GM12878 (cell line): ENCODE measurements around the gene ABCG1. TPM values are rescaled to one million over a fixed set of nuclear protein-coding genes. Genes with fewer than 3 reads are reported as not detected.

ENCODE experiments used
- ATAC-seq: fragments of 200-7000 bp; cut with Tn5 transposase; 3 replicates; pipeline ENCODE4 v1.9.1; 2020; ENCODE audit warnings: mild to moderate bottlenecking, moderate library complexity
- BruUV-seq: library from RNA; stranded (reverse); fragments of 400-500 nt; replicated peaks from 2 replicates; lab custom pipeline; 2021; lab: Mats Ljungman, UMichigan
- CTCF ChIA-PET: fragments of 300-600 bp; sonication (Branson Sonifier 250); formaldehyde crosslinking; extraction: SDS; loops from one replicate; lab custom pipeline; 2021; ENCODE audit warnings: inconsistent platforms; lab: Yijun Ruan, JAX
- POLR2A ChIA-PET: fragments of 350-600 bp; formaldehyde crosslinking; extraction: SDS; loops from one replicate; lab custom pipeline; 2021; ENCODE audit warnings: inconsistent platforms; lab: Charles Lee
- RAD21 ChIA-PET: fragments of 300-600 bp; sonication (Branson Sonifier 250); formaldehyde crosslinking; loops from one replicate; lab custom pipeline; 2023; ENCODE audit warnings: antibody characterized with exemption; ENCODE audit not compliant: unreplicated experiment; lab: Charles Lee
- SMC1A ChIA-PET: fragments of 300-600 bp; sonication (Branson Sonifier 250); formaldehyde crosslinking; loops from one replicate; lab custom pipeline; 2023; ENCODE audit not compliant: unreplicated experiment, uncharacterized antibody; lab: Charles Lee
- DNase-seq: peaks from one replicate; pipeline ENCODE4 v3.0.0-alpha.2; 2011; ENCODE audit warnings: low read depth, low spot score
- FAIRE-seq: peaks from 3 replicates; lab custom pipeline; 2011; peaks lifted over from hg19 to GRCh38; lab: Jason Lieb, UNC
- H2AFZ ChIP-seq: 2 replicates; pipeline ENCODE4 v1.6.0; 2011; ENCODE audit warnings: low read depth, low read length, control low read depth; ENCODE audit not compliant: control insufficient read depth
- H3K27ac ChIP-seq: 2 replicates; pipeline ENCODE4 v1.5.1; 2011; ENCODE audit warnings: control low read depth; ENCODE audit not compliant: control insufficient read depth, insufficient read depth
- H3K27me3 ChIP-seq, 2 experiments: replicated peaks in 1 of 2; 2 replicates each; pipeline versions ENCODE4 v1.6.0 to v1.6.1; 2011; ENCODE audit warnings: low read length in 1 of 2; ENCODE audit not compliant: control insufficient read depth in 2 of 2, insufficient read depth in 2 of 2
- H3K36me3 ChIP-seq, 2 experiments: 2 replicates each; pipeline ENCODE4 v1.5.1; 2011; ENCODE audit warnings: low read length in 1 of 2; ENCODE audit not compliant: control insufficient read depth in 2 of 2, insufficient read depth in 2 of 2
- H3K4me1 ChIP-seq: 2 replicates; pipeline ENCODE4 v1.6.1; 2011; ENCODE audit warnings: mild to moderate bottlenecking, low read length, moderate library complexity, mixed read lengths; ENCODE audit not compliant: control insufficient read depth, insufficient read depth
- H3K4me2 ChIP-seq: 2 replicates; pipeline ENCODE4 v1.6.0; 2011; ENCODE audit warnings: control low read depth; ENCODE audit not compliant: control insufficient read depth, insufficient read depth
- H3K4me3 ChIP-seq: fragments of 200-600 bp; sonication (generic); 2 replicates; pipeline ENCODE4 v1.5.1; 2016
- H3K79me2 ChIP-seq: 2 replicates; pipeline ENCODE4 v1.6.0; 2011; ENCODE audit warnings: low read length; ENCODE audit not compliant: control insufficient read depth, insufficient read depth
- H3K9ac ChIP-seq: 2 replicates; pipeline ENCODE4 v1.8.0; 2011; ENCODE audit warnings: low read length, control low read depth, mixed read lengths; ENCODE audit not compliant: control insufficient read depth, insufficient read depth
- H3K9me3 ChIP-seq: replicated peaks from 3 replicates; pipeline ENCODE4 v1.5.1; 2011; ENCODE audit warnings: mild to moderate bottlenecking, low read length; ENCODE audit not compliant: control insufficient read depth, insufficient read depth
- H4K20me1 ChIP-seq: 2 replicates; pipeline ENCODE4 v1.6.0; 2011; ENCODE audit not compliant: control insufficient read depth, insufficient read depth
- BHLHE40 ChIP-seq, 2 experiments: fragments of 450-650 bp in 1 of 2; IDR thresholded peaks; 2 replicates each; pipeline ENCODE4 v1.6.1; 2011 to 2017; ENCODE audit warnings: low read depth in 2 of 2, borderline replicate concordance in 1 of 2, improper control_type of control experiment in 1 of 2, low read length in 1 of 2, mild to moderate bottlenecking in 1 of 2
- NR2C2 ChIP-seq: IDR thresholded peaks from 2 replicates; pipeline ENCODE4 v1.6.1; 2011; ENCODE audit warnings: borderline replicate concordance, low read depth; ENCODE audit not compliant: control insufficient read depth, insufficient read length
- NR2F1 ChIP-seq: fragments of 450-650 bp; conservative IDR thresholded peaks from 2 replicates; pipeline ENCODE4 v1.6.1; 2017; ENCODE audit warnings: mild to moderate bottlenecking
- POLR2AphosphoS2 ChIP-seq: IDR thresholded peaks from 2 replicates; pipeline ENCODE4 v1.6.1; 2011; ENCODE audit warnings: low read depth, mild to moderate bottlenecking, low read length, improper control_type of control experiment, moderate library complexity
- SRF ChIP-seq, 2 experiments: IDR thresholded peaks; 2 replicates each; pipeline ENCODE4 v1.6.1; 2011; ENCODE audit warnings: low read depth in 2 of 2, low read length in 2 of 2, mild to moderate bottlenecking in 1 of 2, moderate library complexity in 1 of 2
- ZNF24 ChIP-seq: fragments of 450-650 bp; IDR thresholded peaks from 2 replicates; pipeline ENCODE4 v1.6.1; 2017; ENCODE audit warnings: antibody characterized with exemption, mild to moderate bottlenecking
- WGBS: methylation state at CpG from one replicate; pipeline ENCODE4 v1.1.6; 2016; ENCODE audit warnings: low lambda C conversion rate; ENCODE audit not compliant: insufficient replicate concordance, insufficient coverage; ENCODE audit errors: missing lambda C conversion rate; 5-methylcytosine and 5-hydroxymethylcytosine counted together
- in situ Hi-C: fragments of 300-500 bp; cut with MboI; formaldehyde crosslinking; loops from 9 replicates; pipeline ENCODE4 v1.14.3; 2018; ENCODE audit warnings: mixed read lengths
- intact Hi-C: fragments of 100-400 bp; cut with micrococcal nuclease; formaldehyde crosslinking; loops from one replicate; pipeline ENCODE4 v1.14.2; 2022; ENCODE audit not compliant: unreplicated experiment
- polyA plus RNA-seq, 11 experiments: library from polyadenylated mRNA; depleted of rRNA in 4 of 11; unstranded in 6 of 11; stranded (reverse) in 5 of 11; fragments of >200 nt; fragmentation: Nextera tagmentation in 4 of 11; fragmentation: Illumina TruSeq in 1 of 11; extraction: Ambion mirVana in 4 of 11; extraction: Trizol in 1 of 11; gene quantifications; 1 replicate in 1 of 11; 2 replicates in 10 of 11; pipeline versions ENCODE4 v1.2.1 to v1.2.3, GENCODE V29; 2011 to 2016; ENCODE audit warnings: inconsistent platforms in 2 of 11, missing spikeins in 2 of 11, low read depth in 1 of 11
- total RNA-seq, 4 experiments: library from RNA; depleted of rRNA in 3 of 4; stranded (reverse); fragments of >200 nt in 3 of 4; fragmentation: Illumina TruSeq in 1 of 4; extraction: Trizol in 1 of 4; gene quantifications; 2 replicates each; pipeline versions ENCODE4 v1.2.1 to v1.2.3, GENCODE V29; 2013 to 2021
- TF ChIP-seq, protein P1 (sequence below): fragments of 450-650 bp; IDR thresholded peaks from 2 replicates; pipeline ENCODE4 v1.6.1; 2017; ENCODE audit warnings: low read depth, mild to moderate bottlenecking, moderate library complexity
- TF ChIP-seq, protein P2 (sequence below): fragments of 450-650 bp; IDR thresholded peaks from 2 replicates; pipeline ENCODE4 v1.6.1; 2017; ENCODE audit warnings: mild to moderate bottlenecking, moderate library complexity
- TF ChIP-seq, protein P3 (sequence below): fragments of 450-650 bp; formaldehyde crosslinking; IDR thresholded peaks from 2 replicates; pipeline ENCODE4 v1.5.0; 2022; ENCODE audit warnings: mild to moderate bottlenecking, missing genetic modification characterization

The ABCG1 gene
- total and polyA plus RNA-seq, 10 of the 15 experiments (the other 5 are each of a cell fraction or from before 2014, with no cell fraction given) = 0.59 to 19.3 (median 5.7) TPM

DNA sequence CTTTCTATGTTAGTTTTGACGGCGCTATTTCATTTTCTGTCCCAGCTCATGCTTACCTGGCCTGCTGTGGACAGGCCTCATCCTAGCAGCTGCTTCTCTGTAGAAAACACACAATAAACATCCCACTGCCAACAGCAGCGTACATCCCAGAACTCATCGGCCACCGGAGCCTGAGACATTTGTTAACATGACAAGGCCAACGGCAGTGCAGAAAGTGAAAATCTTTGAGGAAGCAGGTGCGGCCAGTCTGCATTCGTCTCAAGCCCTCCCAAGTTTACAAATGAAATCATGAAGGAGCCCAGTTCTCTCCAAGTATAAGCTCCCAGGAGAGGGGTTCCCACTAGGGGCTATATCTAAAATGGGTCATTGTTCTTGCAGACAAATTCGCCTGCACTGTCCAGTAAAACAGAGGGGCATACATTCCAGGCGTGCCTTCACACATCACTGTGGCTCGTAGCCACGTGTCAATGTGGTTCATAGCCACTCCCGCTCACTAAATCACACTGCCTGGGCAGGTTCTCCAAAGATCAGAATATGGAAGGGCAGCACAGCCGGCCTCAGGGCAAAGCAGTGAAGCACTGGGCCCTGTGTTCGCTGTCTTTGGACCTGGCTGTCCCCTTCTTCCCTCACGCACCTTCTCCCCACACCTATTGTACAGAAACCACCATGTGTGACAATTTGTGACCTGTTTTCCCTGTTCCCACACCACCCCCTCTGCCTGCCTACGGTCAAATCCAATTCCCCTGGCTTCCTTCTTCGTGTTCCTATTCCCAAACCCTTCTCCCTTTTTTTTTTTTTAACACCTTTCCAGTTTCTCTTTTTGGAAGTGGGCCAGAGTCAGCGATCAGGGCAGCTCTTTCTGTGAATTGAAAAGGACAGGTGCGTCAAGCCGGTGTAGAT, 27.0 kb upstream of the ABCG1 start:
- Histone ChIP-seq H3K4me2 (no peak overlapping the region), H3K27me3 (no peaks in the 10 kb centered on the region), H3K36me3 (no peaks in the 10 kb centered on the region), H3K4me1 (peaks cover 19% of the 10 kb centered on the region), H3K9me3 (no peaks in the 10 kb centered on the region; the same call in 2 of the 3 replicates), H3K4me3 (no peak overlapping the region), H2AFZ (no peak overlapping the region), H3K9ac (no peak overlapping the region), H4K20me1 (no peaks in the 10 kb centered on the region; the same call in 1 of the 2 replicates), H3K79me2 (no peaks in the 10 kb centered on the region), H3K27ac (no peak overlapping the region)
- intact Hi-C loops (no loop called here), in situ Hi-C loops (no loop called here)
- WGBS = 68% methylated on average over 21 of the region's 21 CpGs
- ChIA-PET POLR2A (interaction anchor here (1.1 to 1.6 kb wide), 2 partner anchors 10 to 17 kb away, joined by 3 to 4 read pairs; no protein-coding TSS in a partner anchor), CTCF (interaction anchor here (0.8 to 1.6 kb wide), 4 partner anchors 28 to 67 kb away, joined by 3 to 5 read pairs (median 4); no protein-coding TSS in a partner anchor), SMC1A (interaction anchor here (0.8 to 1.8 kb wide), 9 partner anchors 11 to 35 kb away, joined by 3 to 8 read pairs (median 3); no protein-coding TSS in a partner anchor), RAD21 (interaction anchor here (1.1 to 1.2 kb wide), 2 partner anchors 28 to 77 kb away, joined by 3 to 4 read pairs; no protein-coding TSS in a partner anchor)
- FAIRE-seq = no peak
- no peak for DNase-seq
- no peak for ATAC-seq
- BruUV-seq = no TSS peak
- TF ChIP-seq SRF (IDR thresholded peaks at IDR 0.05; ENCODE audit: low read depth in 2 of 2, low read length in 2 of 2) (no peak), ZNF24 (no peak), POLR2AphosphoS2 (no peak), BHLHE40 (IDR thresholded peaks at IDR 0.05; ENCODE audit: borderline replicate concordance in 1 of 2, low read depth in 2 of 2, low read length in 1 of 2) (no peak), NR2C2 (no peak), NR2F1 (no peak)
- TF ChIP-seq, protein P1, sequence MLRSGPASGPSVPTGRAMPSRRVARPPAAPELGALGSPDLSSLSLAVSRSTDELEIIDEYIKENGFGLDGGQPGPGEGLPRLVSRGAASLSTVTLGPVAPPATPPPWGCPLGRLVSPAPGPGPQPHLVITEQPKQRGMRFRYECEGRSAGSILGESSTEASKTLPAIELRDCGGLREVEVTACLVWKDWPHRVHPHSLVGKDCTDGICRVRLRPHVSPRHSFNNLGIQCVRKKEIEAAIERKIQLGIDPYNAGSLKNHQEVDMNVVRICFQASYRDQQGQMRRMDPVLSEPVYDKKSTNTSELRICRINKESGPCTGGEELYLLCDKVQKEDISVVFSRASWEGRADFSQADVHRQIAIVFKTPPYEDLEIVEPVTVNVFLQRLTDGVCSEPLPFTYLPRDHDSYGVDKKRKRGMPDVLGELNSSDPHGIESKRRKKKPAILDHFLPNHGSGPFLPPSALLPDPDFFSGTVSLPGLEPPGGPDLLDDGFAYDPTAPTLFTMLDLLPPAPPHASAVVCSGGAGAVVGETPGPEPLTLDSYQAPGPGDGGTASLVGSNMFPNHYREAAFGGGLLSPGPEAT = no peak
- TF ChIP-seq, protein P2, sequence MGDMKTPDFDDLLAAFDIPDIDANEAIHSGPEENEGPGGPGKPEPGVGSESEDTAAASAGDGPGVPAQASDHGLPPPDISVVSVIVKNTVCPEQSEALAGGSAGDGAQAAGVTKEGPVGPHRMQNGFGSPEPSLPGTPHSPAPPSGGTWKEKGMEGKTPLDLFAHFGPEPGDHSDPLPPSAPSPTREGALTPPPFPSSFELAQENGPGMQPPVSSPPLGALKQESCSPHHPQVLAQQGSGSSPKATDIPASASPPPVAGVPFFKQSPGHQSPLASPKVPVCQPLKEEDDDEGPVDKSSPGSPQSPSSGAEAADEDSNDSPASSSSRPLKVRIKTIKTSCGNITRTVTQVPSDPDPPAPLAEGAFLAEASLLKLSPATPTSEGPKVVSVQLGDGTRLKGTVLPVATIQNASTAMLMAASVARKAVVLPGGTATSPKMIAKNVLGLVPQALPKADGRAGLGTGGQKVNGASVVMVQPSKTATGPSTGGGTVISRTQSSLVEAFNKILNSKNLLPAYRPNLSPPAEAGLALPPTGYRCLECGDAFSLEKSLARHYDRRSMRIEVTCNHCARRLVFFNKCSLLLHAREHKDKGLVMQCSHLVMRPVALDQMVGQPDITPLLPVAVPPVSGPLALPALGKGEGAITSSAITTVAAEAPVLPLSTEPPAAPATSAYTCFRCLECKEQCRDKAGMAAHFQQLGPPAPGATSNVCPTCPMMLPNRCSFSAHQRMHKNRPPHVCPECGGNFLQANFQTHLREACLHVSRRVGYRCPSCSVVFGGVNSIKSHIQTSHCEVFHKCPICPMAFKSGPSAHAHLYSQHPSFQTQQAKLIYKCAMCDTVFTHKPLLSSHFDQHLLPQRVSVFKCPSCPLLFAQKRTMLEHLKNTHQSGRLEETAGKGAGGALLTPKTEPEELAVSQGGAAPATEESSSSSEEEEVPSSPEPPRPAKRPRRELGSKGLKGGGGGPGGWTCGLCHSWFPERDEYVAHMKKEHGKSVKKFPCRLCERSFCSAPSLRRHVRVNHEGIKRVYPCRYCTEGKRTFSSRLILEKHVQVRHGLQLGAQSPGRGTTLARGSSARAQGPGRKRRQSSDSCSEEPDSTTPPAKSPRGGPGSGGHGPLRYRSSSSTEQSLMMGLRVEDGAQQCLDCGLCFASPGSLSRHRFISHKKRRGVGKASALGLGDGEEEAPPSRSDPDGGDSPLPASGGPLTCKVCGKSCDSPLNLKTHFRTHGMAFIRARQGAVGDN = no peak
- TF ChIP-seq, protein P3, sequence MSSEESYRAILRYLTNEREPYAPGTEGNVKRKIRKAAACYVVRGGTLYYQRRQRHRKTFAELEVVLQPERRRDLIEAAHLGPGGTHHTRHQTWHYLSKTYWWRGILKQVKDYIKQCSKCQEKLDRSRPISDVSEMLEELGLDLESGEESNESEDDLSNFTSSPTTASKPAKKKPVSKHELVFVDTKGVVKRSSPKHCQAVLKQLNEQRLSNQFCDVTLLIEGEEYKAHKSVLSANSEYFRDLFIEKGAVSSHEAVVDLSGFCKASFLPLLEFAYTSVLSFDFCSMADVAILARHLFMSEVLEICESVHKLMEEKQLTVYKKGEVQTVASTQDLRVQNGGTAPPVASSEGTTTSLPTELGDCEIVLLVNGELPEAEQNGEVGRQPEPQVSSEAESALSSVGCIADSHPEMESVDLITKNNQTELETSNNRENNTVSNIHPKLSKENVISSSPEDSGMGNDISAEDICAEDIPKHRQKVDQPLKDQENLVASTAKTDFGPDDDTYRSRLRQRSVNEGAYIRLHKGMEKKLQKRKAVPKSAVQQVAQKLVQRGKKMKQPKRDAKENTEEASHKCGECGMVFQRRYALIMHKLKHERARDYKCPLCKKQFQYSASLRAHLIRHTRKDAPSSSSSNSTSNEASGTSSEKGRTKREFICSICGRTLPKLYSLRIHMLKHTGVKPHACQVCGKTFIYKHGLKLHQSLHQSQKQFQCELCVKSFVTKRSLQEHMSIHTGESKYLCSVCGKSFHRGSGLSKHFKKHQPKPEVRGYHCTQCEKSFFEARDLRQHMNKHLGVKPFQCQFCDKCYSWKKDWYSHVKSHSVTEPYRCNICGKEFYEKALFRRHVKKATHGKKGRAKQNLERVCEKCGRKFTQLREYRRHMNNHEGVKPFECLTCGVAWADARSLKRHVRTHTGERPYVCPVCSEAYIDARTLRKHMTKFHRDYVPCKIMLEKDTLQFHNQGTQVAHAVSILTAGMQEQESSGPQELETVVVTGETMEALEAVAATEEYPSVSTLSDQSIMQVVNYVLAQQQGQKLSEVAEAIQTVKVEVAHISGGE (CRISPR knock-in tag) = no peak
